GM12875 (cell line): ENCODE data around the gene DACH1.
"Not testable (repeated sequence)": the region's sequence is repeated elsewhere in the genome, so short reads cannot be mapped to it uniquely, and the experiment has no call there.

Source experiments
- H3K4me3 ChIP-seq: one replicate; pipeline ENCODE4 v1.5.1; 2011; ENCODE audit warnings: low read depth, low read length, control low read depth
- CTCF ChIP-seq: IDR thresholded peaks from 2 replicates; pipeline ENCODE4 v1.5.1; 2011; ENCODE audit warnings: low read depth, mild to moderate bottlenecking, control low read depth, inconsistent platforms, low read length, moderate library complexity, borderline replicate concordance; ENCODE audit not compliant: insufficient read depth

The DACH1 gene

GRCh38 chr13:71867131-71867814 lies at the start of gene DACH1:
Gene DACH1, minus strand, starts transcription at chr13:71867204.
- peak within 1 kb of the TSS; percentile 43 for H3K4me3 ChIP-seq

GRCh38 chr13:71913717-71914116 lies 46.7 kb upstream of the DACH1 start:
- TF ChIP-seq CTCF, result no peak
- H3K4me3 ChIP-seq, result no peak overlapping the region

More at GRCh38 chr13:71867131-71867814, at the start of gene DACH1:
- TF ChIP-seq CTCF, result no peak

GRCh38 chr13:71912524-71912923 lies 45.5 kb upstream of the DACH1 start:
- no peak for TF ChIP-seq CTCF
- H3K4me3 ChIP-seq, result no peak overlapping the region

GRCh38 chr13:71906448-71906847 lies 39.4 kb upstream of the DACH1 start:
- H3K4me3 ChIP-seq, result no peak overlapping the region
- no peak for TF ChIP-seq CTCF

- no peak for TF ChIP-seq CTCF
- H3K4me3 ChIP-seq, result no peak overlapping the region
Observed at GRCh38 chr13:71902676-71903075, 35.7 kb upstream of the DACH1 start.

GRCh38 chr13:71893506-71893905 lies 26.5 kb upstream of the DACH1 start:
- not testable (repeated sequence) for H3K4me3 ChIP-seq

GRCh38 chr13:71886880-71887279 lies 19.9 kb upstream of the DACH1 start:
- no peak overlapping the region for H3K4me3 ChIP-seq
- TF ChIP-seq CTCF, result no peak

GRCh38 chr13:71882120-71882519 lies 15.1 kb upstream of the DACH1 start:
- H3K4me3 ChIP-seq, result no peak overlapping the region
- TF ChIP-seq CTCF, result no peak
